PC-3 (cell line): Measurements from ENCODE around the gene SYNGR2.

Experiments
- CTCF ChIP-seq: fragments of 300-600 bp; sonication (generic); conservative IDR thresholded peaks from 2 replicates; pipeline ENCODE4 v1.5.1; 2017; ENCODE audit warnings: antibody characterized with exemption, low read depth, mild to moderate bottlenecking, low read length
- EZH2 ChIP-seq: fragments of 300-600 bp; sonication (generic); IDR thresholded peaks from one replicate; pipeline ENCODE4 v1.6.1; 2017; ENCODE audit warnings: antibody characterized with exemption, mild to moderate bottlenecking, low read length; ENCODE audit not compliant: unreplicated experiment
- EZH2phosphoT487 ChIP-seq: fragments of 300-600 bp; sonication (generic); IDR thresholded peaks from 2 replicates; pipeline ENCODE4 v1.6.1; 2018; ENCODE audit warnings: mild to moderate bottlenecking, antibody characterized with exemption, low read length, borderline replicate concordance

- TF ChIP-seq CTCF = no peak
- TF ChIP-seq EZH2phosphoT487 = no peak
- no peak for TF ChIP-seq EZH2
Observed at GRCh38 chr17:78126895-78127238, 41.5 kb upstream of the SYNGR2 start.
